HepG2 (cell line): ENCODE results near the gene RRAS. TPM values are rescaled to one million over a fixed set of nuclear protein-coding genes. Genes with fewer than 3 reads are reported as not detected.

Source experiments
- AGO1 ChIP-seq: fragments of 200-400 bp; formaldehyde crosslinking; IDR thresholded peaks from 2 replicates; pipeline ENCODE4 v1.6.1; 2017; ENCODE audit warnings: mild to moderate bottlenecking, low read depth, low read length, moderate library complexity; ENCODE audit not compliant: poor library complexity, severe bottlenecking
- ARID5B ChIP-seq: IDR thresholded peaks from 2 replicates; pipeline ENCODE4 v1.4.0; 2020; ENCODE audit warnings: mild to moderate bottlenecking, missing genetic modification reagents
- CHCHD3 ChIP-seq: sonication (generic); formaldehyde crosslinking; IDR thresholded peaks from 2 replicates; pipeline ENCODE4 v1.8.0; 2022; ENCODE audit warnings: mild to moderate bottlenecking, missing genetic modification reagents, moderate library complexity
- ETV5 ChIP-seq: IDR thresholded peaks from 2 replicates; pipeline ENCODE4 v1.6.1; 2018; ENCODE audit warnings: missing biosample characterization, missing genetic modification reagents, inconsistent platforms, borderline replicate concordance
- FOXP4 ChIP-seq: sonication (generic); formaldehyde crosslinking; IDR thresholded peaks from 2 replicates; pipeline ENCODE4 v1.4.0; 2020; ENCODE audit warnings: missing genetic modification reagents
- KAT7 ChIP-seq: IDR thresholded peaks from 2 replicates; pipeline ENCODE4 v1.6.1; 2018; ENCODE audit warnings: borderline replicate concordance, missing compliant biosample characterization
- MEIS2 ChIP-seq: sonication (generic); formaldehyde crosslinking; IDR thresholded peaks from 2 replicates; pipeline ENCODE4 v1.9.0; 2021; ENCODE audit warnings: mild to moderate bottlenecking, missing genetic modification reagents
- PHF8 ChIP-seq: sonication (generic); formaldehyde crosslinking; IDR thresholded peaks from 2 replicates; pipeline ENCODE4 v1.5.0; 2020; ENCODE audit warnings: missing genetic modification reagents
- SRSF4 ChIP-seq: fragments of 200-400 bp; formaldehyde crosslinking; IDR thresholded peaks from one replicate; pipeline ENCODE4 v1.6.1; 2018; ENCODE audit warnings: mild to moderate bottlenecking, low read depth, low read length, moderate library complexity; ENCODE audit not compliant: poor library complexity, severe bottlenecking
- TSC22D2 ChIP-seq: sonication (generic); formaldehyde crosslinking; IDR thresholded peaks from 2 replicates; pipeline ENCODE4 v1.5.1; 2020; ENCODE audit warnings: missing genetic modification reagents, mild to moderate bottlenecking, borderline replicate concordance
- YEATS4 ChIP-seq: sonication (generic); formaldehyde crosslinking; IDR thresholded peaks from 2 replicates; pipeline ENCODE4 v1.4.0; 2020; ENCODE audit warnings: missing genetic modification reagents, borderline replicate concordance
- ZNF639 ChIP-seq: conservative IDR thresholded peaks from 2 replicates; pipeline ENCODE4 v1.6.1; 2018; ENCODE audit warnings: missing genetic modification reagents
- ZNF850 ChIP-seq: sonication (generic); formaldehyde crosslinking; conservative IDR thresholded peaks from 2 replicates; pipeline ENCODE4 v1.9.0; 2021; ENCODE audit warnings: mild to moderate bottlenecking, missing genetic modification reagents
- ZNF879 ChIP-seq: sonication (generic); formaldehyde crosslinking; IDR thresholded peaks from 2 replicates; pipeline ENCODE4 v1.8.1; 2023; ENCODE audit warnings: missing genetic modification reagents
- polyA plus RNA-seq, 8 experiments: library from polyadenylated mRNA; depleted of rRNA in 3 of 8; stranded (reverse) in 7 of 8; unstranded in 1 of 8; fragments of >200 nt; fragmentation: Illumina TruSeq in 4 of 8; extraction: Trizol in 4 of 8; gene quantifications; 2 replicates each; pipeline versions ENCODE4 v1.2.1 to v1.2.3, GENCODE V29; 2011 to 2016; ENCODE audit warnings: low read depth in 4 of 8, missing spikeins in 1 of 8, mixed read lengths in 1 of 8; ENCODE audit not compliant: insufficient read depth in 1 of 8
- total RNA-seq, 5 experiments: library from RNA; depleted of rRNA; stranded (reverse); fragments of >200 nt; fragmentation: Illumina TruSeq; extraction: Trizol; gene quantifications; 2 replicates each; pipeline ENCODE4 v1.2.3, GENCODE V29; 2016; ENCODE audit warnings: low read depth in 1 of 5
- TF ChIP-seq, protein P1 (sequence below): sonication (generic); formaldehyde crosslinking; IDR thresholded peaks from 2 replicates; pipeline ENCODE4 v1.5.0; 2020; ENCODE audit warnings: missing genetic modification reagents
- TF ChIP-seq, protein P2 (sequence below), 2 experiments: sonication (generic) in 1 of 2; formaldehyde crosslinking in 1 of 2; IDR thresholded peaks; 2 replicates each; pipeline versions ENCODE4 v1.4.0 to v1.6.1; 2018 to 2020; ENCODE audit warnings: missing genetic modification reagents in 2 of 2, borderline replicate concordance in 1 of 2, low read depth in 1 of 2, mild to moderate bottlenecking in 1 of 2, missing biosample characterization in 1 of 2

RRAS gene
- total and polyA plus RNA-seq, 2 of the 13 experiments (the other 11 are each of a cell fraction or from before 2014, with no cell fraction given), result 1.5 to 12.0 TPM

DNA sequence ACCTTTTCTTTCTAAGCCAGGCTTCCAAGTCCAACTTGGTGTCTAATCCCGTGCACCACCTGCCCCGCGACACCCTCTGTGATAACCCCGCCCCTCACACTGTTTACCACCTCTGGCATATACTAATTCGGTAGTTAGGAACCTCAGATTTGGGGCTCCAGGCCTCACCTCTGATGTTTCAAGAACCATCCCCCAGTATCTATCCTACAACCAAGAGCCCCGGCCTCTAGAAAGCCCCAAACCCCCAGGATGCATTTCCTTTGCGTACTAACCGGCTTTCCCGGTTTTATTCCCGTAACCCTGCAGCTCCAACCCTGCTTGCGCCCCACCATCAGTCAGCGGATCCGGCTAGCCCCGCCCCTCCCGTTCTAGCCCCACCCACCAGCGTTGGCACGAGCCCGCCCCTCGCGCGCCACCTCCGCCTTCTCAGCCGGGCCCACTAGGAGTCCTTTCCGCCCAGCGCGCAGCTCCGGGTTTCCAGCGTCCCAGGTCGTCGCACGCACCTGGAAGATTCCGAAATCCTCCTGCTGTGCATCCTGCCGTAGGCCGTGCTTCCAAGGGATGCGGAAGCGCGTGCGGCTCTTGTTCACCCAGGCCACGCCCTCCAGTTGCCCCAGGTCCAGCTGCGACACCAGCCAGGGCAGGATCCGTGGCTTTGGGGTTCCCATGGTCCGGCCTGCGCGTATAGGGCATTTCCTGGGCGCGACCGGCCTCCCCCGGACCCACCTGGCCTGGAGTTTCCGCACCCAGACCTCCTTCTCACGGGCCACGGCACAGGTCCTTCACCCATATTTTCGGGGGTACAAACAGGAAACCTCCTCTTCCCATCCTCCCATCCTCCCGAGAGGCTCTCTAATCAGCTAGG is 24.5 kb upstream of the RRAS start (continued):
- TF ChIP-seq ARID5B (CRISPR knock-in tag) (0 out of 2 replicates have a peak, but pooled peaks have one; percentile 25), ETV5 (CRISPR knock-in tag) (peak; percentile 40; the same call in 1 of the 2 replicates), ZNF850 (no peak), CHCHD3 (CRISPR knock-in tag) (peak; percentile 79), FOXP4 (CRISPR knock-in tag) (no peak), ZNF879 (0 out of 2 replicates have a peak, but pooled peaks have one; percentile 70), SRSF4 (no peak), PHF8 (peak; percentile 71), TSC22D2 (CRISPR knock-in tag) (0 out of 2 replicates have a peak, but pooled peaks have one; percentile 40), ZNF639 (CRISPR knock-in tag) (peak; percentile 53; the same call in 1 of the 2 replicates), MEIS2 (CRISPR knock-in tag) (peak; percentile 50; the same call in 1 of the 2 replicates), AGO1 (peak; percentile 92), KAT7 (CRISPR knock-in tag) (peak; percentile 30; the same call in 1 of the 2 replicates), YEATS4 (CRISPR knock-in tag) (peak; percentile 48; the same call in 1 of the 2 replicates)
- TF ChIP-seq, protein P1, sequence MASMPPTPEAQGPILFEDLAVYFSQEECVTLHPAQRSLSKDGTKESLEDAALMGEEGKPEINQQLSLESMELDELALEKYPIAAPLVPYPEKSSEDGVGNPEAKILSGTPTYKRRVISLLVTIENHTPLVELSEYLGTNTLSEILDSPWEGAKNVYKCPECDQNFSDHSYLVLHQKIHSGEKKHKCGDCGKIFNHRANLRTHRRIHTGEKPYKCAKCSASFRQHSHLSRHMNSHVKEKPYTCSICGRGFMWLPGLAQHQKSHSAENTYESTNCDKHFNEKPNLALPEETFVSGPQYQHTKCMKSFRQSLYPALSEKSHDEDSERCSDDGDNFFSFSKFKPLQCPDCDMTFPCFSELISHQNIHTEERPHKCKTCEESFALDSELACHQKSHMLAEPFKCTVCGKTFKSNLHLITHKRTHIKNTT (CRISPR knock-in tag), result no peak
- TF ChIP-seq, protein P2, sequence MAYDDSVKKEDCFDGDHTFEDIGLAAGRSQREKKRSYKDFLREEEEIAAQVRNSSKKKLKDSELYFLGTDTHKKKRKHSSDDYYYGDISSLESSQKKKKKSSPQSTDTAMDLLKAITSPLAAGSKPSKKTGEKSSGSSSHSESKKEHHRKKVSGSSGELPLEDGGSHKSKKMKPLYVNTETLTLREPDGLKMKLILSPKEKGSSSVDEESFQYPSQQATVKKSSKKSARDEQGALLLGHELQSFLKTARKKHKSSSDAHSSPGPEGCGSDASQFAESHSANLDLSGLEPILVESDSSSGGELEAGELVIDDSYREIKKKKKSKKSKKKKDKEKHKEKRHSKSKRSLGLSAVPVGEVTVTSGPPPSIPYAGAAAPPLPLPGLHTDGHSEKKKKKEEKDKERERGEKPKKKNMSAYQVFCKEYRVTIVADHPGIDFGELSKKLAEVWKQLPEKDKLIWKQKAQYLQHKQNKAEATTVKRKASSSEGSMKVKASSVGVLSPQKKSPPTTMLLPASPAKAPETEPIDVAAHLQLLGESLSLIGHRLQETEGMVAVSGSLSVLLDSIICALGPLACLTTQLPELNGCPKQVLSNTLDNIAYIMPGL (CRISPR knock-in tag; IDR thresholded peaks at IDR 0.05; ENCODE audit: borderline replicate concordance in 1 of 2, low read depth in 1 of 2), result peak in 1 of 2 experiments; percentile 44; a peak in 1 of 4 replicates
